HL-60/S4 treated with phorbol 12-myristate 13-acetate at 8.2 ng/mL for 4 days and 3 days (cell line): ENCODE results near the gene RASAL1.

Source experiments
- in situ Hi-C: fragments of 300-500 bp; cut with MboI; formaldehyde crosslinking; loops from 2 replicates; pipeline ENCODE4 v1.15.0; 2022; ENCODE audit warnings: low sequenced_read_pairs

RASAL1 gene

GRCh38 chr12:113135178-113136127 is at the start of gene RASAL1:
Gene RASAL1 (minus strand): TSS chr12:113135761. CDS start chr12:113135462, 299 bp downstream.
- in situ Hi-C loops = no loop called here

- in situ Hi-C loops = loop anchor here (25.0 kb wide), 2 partner anchors 227 to 727 kb away; partner anchors contain the start of genes SDS and SDSL
Observed at GRCh38 chr12:113184900-113185179, 49.3 kb upstream of the RASAL1 start.

- in situ Hi-C loops = loop anchor here (25.0 kb wide), 2 partner anchors 228 to 728 kb away; partner anchors contain the start of genes SDS and SDSL
Observed at GRCh38 chr12:113184098-113184899, 48.7 kb upstream of the RASAL1 start.

- in situ Hi-C loops = loop anchor here (25.0 kb wide), 2 partner anchors 229 to 729 kb away; partner anchors contain the start of genes SDS and SDSL
Observed at GRCh38 chr12:113183030-113183589, 47.5 kb upstream of the RASAL1 start.

GRCh38 chr12:113181975-113182374 is 46.4 kb upstream of the RASAL1 start:
- in situ Hi-C loops = loop anchor here (25.0 kb wide), 2 partner anchors 230 to 730 kb away; partner anchors contain the start of genes SDS and SDSL

GRCh38 chr12:113180333-113180732 is 44.8 kb upstream of the RASAL1 start:
- in situ Hi-C loops = loop anchor here (25.0 kb wide), 2 partner anchors 232 to 732 kb away; partner anchors contain the start of genes SDS and SDSL

GRCh38 chr12:113179023-113179422 is 43.5 kb upstream of the RASAL1 start:
- in situ Hi-C loops = loop anchor here (25.0 kb wide), 2 partner anchors 233 to 733 kb away; partner anchors contain the start of genes SDS and SDSL

- in situ Hi-C loops = loop anchor here (5.0 to 25.0 kb wide), 3 partner anchors 127 to 738 kb away; partner anchors contain the start of genes SDS and SDSL
Observed at GRCh38 chr12:113174461-113175384, 39.2 kb upstream of the RASAL1 start.

GRCh38 chr12:113173081-113173698 is 37.6 kb upstream of the RASAL1 start:
- in situ Hi-C loops = loop anchor here (5.0 kb wide), 1 partner anchor 126 kb away; no protein-coding TSS in a partner anchor

- in situ Hi-C loops = loop anchor here (5.0 kb wide), 1 partner anchor 125 kb away; no protein-coding TSS in a partner anchor
Observed at GRCh38 chr12:113172185-113172584, 36.6 kb upstream of the RASAL1 start.

GRCh38 chr12:113171543-113171942 is 36.0 kb upstream of the RASAL1 start:
- in situ Hi-C loops = loop anchor here (5.0 kb wide), 1 partner anchor 124 kb away; no protein-coding TSS in a partner anchor

GRCh38 chr12:113170926-113171325 is 35.4 kb upstream of the RASAL1 start:
- in situ Hi-C loops = loop anchor here (5.0 kb wide), 1 partner anchor 124 kb away; no protein-coding TSS in a partner anchor

GRCh38 chr12:113170457-113170856 is 34.9 kb upstream of the RASAL1 start:
- in situ Hi-C loops = loop anchor here (5.0 kb wide), 1 partner anchor 123 kb away; no protein-coding TSS in a partner anchor

- in situ Hi-C loops = loop anchor here (5.0 kb wide), 1 partner anchor 122 kb away; no protein-coding TSS in a partner anchor
Observed at GRCh38 chr12:113169697-113170096, 34.1 kb upstream of the RASAL1 start.

GRCh38 chr12:113167868-113168267 is 32.3 kb upstream of the RASAL1 start:
- in situ Hi-C loops = no loop called here

GRCh38 chr12:113165521-113166450 is 30.2 kb upstream of the RASAL1 start:
- in situ Hi-C loops = no loop called here

GRCh38 chr12:113164014-113164413 is 28.5 kb upstream of the RASAL1 start:
- in situ Hi-C loops = no loop called here

GRCh38 chr12:113163030-113163360 is 27.4 kb upstream of the RASAL1 start:
- in situ Hi-C loops = no loop called here
